Stimulated activated naive CD8-positive, alpha-beta T cell treated with anti-CD3 and anti-CD28 coated beads, Interleukin-15, Interleukin-2, amounts not matched to agents 100 U/mL and 50 U/mL, for 24 hours (primary cell): Measurements from ENCODE around the gene RHOBTB1.

Experiments
- ATAC-seq: fragments of 150-1000 bp; cut with Tn5 transposase; one replicate; pipeline ENCODE4 v1.10.0; 2021
- DNase-seq: peaks from one replicate; pipeline ENCODE4 v3.0.0; 2021

Gene RHOBTB1

GRCh38 chr10:60965696-60966095, 21.7 kb upstream of the RHOBTB1 start:
- ATAC-seq = no peak

GRCh38 chr10:60964257-60965235, 20.6 kb upstream of the RHOBTB1 start:
- DNase-seq (peak; percentile 37), ATAC-seq (peak; percentile 52)

More at GRCh38 chr10:60965696-60966095, 21.7 kb upstream of the RHOBTB1 start:
- DNase-seq = no peak

DNA sequence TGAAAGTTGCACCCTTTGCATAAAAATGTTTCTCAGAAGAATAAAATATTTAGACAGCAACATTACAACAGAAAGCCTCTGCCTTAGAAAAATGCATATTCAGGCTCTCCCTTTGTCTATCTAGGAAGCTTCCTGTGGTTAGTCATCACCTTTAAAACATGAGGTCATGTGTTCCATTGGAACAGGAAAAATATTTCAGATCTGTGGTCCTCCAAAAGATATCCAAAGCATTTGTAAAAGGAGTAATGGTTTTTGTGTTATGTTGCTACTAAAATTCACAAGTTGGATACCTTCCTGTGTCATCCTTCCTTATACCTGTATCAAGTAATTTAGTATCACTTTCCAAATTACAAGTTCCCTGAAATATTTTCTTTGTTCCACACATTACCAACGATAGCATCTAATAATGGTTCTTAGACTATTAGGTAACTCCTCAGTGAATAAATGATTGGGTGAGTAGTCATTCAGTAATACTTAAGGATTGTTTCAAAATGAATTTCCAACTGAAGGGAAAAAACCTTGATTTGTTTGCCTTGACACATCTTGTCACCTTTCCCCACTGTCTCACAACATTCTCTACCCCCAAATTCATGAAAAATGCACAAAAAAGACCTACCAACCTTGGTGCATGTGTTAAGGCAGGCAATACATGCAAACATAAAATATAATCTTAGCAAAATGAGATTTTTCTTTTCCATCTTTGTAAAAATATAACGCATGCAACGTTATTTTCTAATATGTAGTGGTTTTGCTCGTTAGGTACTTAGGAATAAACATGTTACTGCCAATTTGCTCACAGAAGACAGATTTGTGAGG, 19.7 kb upstream of the RHOBTB1 start:
- no peak for DNase-seq
- no peak for ATAC-seq

DNA sequence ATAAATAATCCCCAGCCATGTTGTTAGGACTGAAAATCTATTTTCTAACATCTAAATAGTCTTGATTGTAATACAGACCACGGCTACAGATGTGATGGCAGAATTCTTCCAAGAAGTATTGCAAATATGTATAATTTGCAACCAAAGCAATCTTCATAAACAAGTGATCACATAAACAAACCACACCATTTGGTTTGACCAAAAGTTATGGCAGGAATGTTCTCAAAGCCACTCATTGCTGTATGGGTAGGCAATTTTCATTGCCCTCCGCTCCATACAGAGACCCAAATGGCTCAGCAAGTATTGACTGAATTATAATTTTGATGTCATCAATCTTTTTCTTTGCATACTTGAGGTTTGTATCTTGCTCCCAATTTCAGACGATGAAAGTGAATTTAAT, 19.0 kb upstream of the RHOBTB1 start:
- no peak for DNase-seq
- ATAC-seq = no peak

GRCh38 chr10:60960913-60961312, 16.9 kb upstream of the RHOBTB1 start:
- DNase-seq = no peak
- no peak for ATAC-seq

GRCh38 chr10:60960031-60960430, 16.0 kb upstream of the RHOBTB1 start:
- DNase-seq (no peak), ATAC-seq (no peak)

GRCh38 chr10:60958892-60959601, 15.1 kb upstream of the RHOBTB1 start:
- DNase-seq = no peak
- ATAC-seq = no peak

DNA sequence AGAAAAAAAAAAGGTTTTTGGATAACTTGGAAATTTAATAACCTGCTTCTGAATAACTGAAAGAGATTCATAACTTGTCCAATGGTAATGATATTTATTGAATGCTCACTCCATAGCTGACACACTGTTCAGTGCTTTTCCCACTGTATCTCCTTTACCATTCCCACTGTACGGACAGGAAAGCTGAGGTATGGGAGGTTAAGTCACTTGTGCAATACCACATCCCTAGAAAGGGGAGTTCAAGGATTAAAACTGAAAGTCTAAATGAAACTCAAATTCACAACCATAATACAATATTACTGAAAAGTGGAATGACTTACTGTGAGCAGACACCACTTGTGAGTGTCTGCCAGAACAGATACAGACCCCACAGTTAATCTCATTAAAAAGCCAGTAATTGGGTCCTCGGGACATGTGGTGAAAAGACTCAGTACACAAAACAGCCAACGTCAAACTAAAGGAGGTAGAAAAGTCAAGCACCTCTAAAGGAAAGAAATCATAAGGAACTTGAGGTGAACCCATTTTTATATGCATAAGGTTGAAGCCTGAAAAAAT, 13.8 kb upstream of the RHOBTB1 start:
- DNase-seq (no peak), ATAC-seq (no peak)

DNA sequence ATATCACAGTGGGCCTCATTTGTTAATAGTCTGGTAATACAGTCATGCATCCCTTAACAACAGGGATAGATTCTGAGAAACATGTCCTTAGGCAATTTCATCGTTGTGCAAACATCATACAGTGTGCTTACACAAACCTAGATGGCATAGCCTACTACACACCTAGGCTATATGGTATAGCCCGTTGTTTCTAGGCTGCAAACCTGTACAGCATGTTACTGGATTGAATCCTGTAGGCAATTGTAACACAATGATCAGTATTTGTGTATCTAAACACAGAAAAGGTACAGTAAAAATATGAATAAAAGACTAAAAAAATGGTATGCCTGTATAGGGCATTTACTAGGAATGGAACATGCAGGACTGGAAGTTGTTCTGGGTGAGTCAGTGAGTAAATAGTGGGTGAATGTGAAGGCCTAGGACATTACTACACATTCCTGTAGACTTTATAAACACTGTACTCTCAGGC, 12.0 kb upstream of the RHOBTB1 start:
- DNase-seq = no peak
- no peak for ATAC-seq

DNA sequence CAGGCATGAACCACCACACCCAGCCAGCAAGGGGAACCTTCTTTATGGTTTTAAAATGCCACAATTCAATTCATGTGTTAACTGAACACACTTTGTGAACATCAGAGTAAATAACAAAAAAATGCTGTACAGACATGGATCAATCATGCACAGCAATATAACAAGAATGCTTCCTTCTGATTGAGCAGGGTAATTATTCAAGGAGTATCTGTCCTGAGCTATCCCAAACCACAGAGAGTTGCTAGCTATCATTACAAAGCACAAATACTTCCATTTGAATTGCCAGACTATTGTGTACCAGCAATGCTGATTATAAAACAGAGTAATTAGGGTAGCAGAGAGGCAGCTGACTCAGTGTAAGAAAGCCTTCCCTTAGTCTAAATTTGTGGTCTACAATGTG, 11.3 kb upstream of the RHOBTB1 start:
- no peak for DNase-seq
- no peak for ATAC-seq

GRCh38 chr10:60954035-60954434, 10.1 kb upstream of the RHOBTB1 start:
- no peak for ATAC-seq
- DNase-seq = no peak

- ATAC-seq = no peak
These were observed 9.4 kb upstream of the RHOBTB1 start for GRCh38 chr10:60953420-60953819.

DNA sequence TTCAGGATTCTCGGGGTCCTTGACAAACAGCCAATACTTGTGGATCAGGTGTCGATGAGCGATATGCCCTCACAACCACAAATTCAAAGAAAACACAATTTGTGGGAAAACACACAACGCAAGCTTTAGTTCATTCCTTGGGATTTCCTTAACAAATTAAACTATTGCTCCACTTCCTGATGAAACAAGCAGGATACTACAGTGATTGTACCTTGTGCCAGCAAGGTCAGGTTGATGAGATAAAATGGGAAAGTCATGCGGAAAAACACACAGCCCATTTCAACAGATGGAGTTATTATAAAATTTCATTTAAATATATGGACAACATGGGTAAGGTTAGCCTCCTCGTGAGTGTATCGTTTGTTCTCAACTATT, 8.8 kb upstream of the RHOBTB1 start:
- ATAC-seq = no peak
- no peak for DNase-seq

More at GRCh38 chr10:60953420-60953819, 9.4 kb upstream of the RHOBTB1 start:
- DNase-seq = no peak

- ATAC-seq = no peak
These were observed 8.3 kb upstream of the RHOBTB1 start for GRCh38 chr10:60952067-60952845.

GRCh38 chr10:60951272-60951724, 7.3 kb upstream of the RHOBTB1 start:
- ATAC-seq (no peak), DNase-seq (no peak)

More at GRCh38 chr10:60952067-60952845, 8.3 kb upstream of the RHOBTB1 start:
- no peak for DNase-seq

GRCh38 chr10:60950300-60950699, 6.3 kb upstream of the RHOBTB1 start:
- DNase-seq (no peak), ATAC-seq (no peak)

- no peak for ATAC-seq
- DNase-seq = no peak
These were observed 4.9 kb upstream of the RHOBTB1 start for GRCh38 chr10:60948851-60949250.

DNA sequence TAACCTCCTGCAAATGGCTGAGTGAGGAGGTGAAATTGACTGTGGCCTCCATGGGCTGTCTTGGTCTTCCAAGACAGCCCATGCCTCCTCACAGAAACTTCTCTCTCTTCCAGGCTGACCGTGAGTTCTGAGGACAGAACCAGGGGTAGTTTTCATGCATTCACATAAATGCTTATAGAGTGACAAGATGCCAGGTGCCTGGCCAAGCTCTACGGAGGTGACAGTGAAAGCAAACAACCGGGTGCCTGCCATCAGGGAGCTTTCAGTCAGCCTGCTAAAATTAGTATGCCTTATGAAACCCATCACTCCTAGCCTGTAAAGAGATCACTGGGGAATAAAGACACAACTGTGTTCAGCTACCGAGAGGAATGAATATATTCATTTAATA, 919 bp upstream of the RHOBTB1 start:
- ATAC-seq (no peak), DNase-seq (no peak)

DNA sequence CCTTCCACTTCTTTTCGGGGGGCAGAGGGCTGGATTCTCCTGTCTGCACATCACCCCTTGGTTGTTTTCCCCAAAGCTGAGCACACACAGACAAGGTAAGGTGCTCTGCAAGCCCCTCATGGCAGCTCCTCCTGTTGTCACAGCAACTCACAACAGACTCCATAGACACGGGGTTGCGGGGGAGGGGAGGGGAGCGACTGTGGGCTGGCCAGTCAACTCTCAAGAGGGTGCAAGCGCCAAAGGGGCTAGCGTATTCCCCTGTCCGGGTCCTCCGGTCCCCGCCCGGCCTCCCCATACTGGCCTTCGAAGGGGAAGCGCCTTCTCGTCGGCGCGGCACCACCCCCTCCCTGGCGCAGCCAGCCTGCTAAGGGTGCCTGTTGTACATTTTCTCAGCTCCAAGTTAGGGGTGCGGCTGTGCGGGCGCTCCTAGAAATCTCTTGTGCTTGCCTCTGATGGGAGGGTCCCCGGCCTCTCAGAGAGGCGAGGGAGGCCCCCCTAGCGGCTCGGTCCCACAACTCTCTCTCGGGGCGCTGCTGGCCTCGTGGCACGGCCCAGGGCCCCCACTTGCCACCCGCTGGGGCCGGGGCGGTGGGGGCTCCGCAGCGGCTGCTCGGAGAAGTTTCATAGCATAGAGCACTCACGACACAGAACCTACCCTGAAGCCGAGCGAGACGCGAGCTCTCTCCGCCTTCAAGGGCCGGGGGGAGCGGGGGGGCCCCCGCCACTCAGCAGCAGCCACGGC, 498 bp downstream of the RHOBTB1 start:
- DNase-seq (peak; percentile 25), ATAC-seq (peak; percentile 55)

DNA sequence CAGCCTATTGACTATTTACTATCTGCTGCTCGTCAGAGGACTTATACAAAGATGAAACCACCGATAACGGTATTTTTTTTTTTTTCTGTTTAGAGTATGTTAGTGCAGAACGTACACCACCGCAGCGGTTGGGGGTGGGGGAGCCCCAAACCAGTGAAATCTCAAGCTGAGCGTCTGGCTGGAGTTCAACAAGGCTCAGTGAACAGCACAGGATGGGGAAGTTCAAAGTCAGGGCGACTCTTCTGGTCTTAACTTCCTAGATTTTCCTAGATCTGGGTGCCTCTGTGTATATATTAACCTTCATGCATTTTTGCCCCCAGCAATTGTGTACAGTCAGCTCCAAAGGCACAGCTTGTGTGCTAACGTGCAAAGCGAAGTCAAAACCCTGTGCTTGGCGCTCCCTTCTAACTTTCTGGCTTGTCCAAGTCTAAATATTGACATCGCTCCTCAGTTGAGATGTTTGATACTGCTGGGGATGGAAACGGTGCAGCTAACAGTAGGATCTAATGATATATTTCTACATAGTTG, 1.1 kb downstream of the RHOBTB1 start:
- ATAC-seq (peak; percentile 59), DNase-seq (peak; percentile 31)
